GM19438 (cell line): ENCODE data around the gene ZNF268.
"Not testable (repeated sequence)": the region's sequence is repeated elsewhere in the genome, so short reads cannot be mapped to it uniquely, and the experiment has no call there.

Experiments
- ATAC-seq: cut with Tn5 transposase; IDR thresholded peaks from one replicate; pipeline ENCODE4 v1.9.1; 2021; ENCODE audit warnings: low read depth; ENCODE audit not compliant: unreplicated experiment

ZNF268 gene

DNA sequence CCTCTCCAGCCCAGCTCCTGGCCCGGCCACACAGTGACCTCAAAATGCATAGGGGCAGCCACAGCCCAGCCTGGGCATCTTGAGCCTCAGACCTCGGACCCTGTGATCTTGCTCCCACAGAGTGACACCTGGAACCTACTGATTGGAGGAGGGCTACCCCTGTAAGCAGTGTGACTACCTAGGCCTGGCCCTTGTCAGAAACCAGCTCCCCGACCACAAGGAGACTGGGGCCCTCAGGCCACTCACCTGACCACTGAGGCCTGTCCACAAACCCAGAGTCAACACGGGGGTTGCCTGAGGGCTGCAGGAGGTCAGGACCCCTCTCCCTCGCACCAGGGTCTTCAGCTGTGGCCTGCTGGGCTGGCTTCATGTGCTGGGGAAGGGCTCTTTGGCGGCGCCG is 45.4 kb downstream of the ZNF268 start:
- ATAC-seq: no peak

DNA sequence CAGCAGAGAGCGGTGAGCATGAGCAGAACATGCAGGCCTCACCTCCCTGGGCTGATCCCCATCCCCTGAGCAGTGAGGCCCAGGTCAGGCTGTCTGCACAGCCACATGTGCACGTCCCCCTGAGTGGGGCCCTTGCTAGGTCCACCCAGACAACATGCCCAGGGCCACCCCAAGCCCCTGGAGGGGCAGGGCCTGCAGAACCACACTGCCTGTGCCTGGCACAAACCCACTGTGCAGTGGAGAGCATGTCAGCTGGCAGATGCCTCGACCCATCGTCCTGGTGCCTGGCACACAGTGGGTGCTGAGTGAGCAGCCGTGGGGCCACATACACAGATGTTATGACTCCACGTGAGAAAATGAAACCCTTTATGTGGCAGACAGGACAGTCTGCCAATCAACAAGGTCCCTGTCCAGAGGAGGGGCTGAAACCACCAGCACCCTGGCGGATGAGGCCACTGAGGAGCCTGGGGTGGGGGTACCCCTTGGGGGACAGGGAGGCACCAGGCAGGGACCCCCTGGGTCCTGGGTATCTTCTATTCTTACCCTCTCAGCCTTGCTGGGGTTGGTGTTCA is 46.1 kb downstream of the ZNF268 start:
- ATAC-seq: no peak

DNA sequence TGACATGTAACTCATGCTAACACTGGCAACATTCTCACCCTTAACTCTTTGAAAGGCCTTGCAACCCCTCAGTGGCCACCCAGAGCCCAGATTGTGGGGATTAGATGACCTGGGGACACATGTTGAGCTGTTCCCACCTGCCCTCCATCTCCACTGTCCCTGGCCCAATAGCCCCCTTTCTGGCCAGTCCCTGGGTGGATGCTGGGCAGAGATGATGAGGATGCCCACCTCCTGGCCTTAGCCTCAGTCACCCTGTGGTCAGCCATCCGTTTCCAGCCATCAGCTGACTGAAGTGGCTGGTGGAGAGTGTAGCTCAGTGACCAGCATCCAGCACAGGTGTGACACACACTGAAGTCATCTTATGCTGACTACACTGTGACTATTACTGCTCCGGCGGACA is 49.7 kb downstream of the ZNF268 start:
- ATAC-seq: no peak

DNA sequence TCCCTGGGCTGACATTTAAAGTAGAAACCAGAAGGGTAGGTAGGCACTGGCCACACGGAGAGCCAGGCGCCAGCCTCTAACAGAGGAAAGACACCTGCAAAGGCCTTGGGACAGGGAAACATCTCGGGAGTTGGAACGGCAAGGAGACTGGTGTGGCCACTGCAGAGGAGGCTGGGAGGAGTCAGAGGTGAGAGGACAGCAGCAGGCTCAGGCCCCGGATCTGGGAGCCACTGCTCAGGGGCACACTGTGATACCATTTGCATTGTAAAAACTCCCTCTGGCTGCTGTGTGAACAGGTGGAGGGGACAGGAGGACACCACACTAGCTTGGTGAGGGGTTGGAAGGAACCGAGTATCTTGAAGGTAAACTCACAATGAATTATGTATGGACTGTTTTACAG is 51.7 kb downstream of the ZNF268 start:
- no peak for ATAC-seq

DNA sequence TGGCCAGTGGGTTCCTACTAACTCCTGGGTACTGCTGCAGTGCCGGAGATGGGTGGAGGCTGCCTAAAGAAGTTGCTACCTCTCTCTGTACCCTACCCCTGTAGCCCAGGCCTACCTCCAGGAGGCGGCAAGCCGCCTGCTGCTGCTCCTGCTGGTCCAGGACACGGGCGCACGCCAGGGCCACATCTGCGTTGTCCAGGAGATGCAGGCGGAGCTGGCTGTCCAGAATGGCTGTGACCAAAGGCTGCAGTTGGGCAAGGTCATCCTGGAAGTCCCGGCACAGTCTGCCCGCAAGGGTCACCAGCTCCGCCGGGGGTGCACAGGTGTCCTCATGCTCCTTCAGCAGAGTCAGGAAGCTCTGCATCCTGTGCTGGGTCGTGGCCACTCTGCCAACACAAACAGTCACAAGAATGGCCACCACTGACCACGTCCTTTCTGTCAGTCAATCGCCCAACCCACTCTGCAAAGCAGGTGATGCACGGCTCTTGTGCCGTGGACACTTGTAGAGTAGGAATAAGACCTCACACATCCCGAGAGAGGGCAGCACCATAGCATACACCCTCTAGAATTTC is 52.8 kb downstream of the ZNF268 start:
- no peak for ATAC-seq

DNA sequence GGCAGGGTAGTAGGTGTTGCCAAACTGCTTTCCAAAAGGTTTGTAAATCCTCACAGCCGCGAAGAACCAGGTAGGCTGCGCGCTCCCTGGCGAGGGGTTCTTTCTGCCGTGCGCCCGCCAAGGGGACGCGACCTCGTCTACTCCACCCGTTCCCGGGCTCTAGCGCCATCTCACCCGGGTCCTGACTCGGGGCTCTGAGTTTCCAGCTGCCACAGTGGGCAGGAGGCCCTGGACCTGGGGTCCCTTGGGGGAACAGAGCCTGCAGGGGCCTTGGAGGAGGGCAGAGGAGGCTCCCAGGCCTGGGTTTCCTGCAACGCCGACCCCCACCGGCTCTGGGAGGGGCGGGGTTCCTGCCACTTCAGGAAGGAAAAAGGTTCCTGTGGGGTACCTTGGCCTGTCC is 53.7 kb downstream of the ZNF268 start:
- no peak for ATAC-seq

- no peak for ATAC-seq
Observed at GRCh38 chr12:133235401-133236112, 54.3 kb downstream of the ZNF268 start, which contains the start of gene ANHX. Gene ANHX, minus strand, starts transcription at chr12:133235877. Its CDS starts 1,521 bp downstream, at chr12:133234356.

DNA sequence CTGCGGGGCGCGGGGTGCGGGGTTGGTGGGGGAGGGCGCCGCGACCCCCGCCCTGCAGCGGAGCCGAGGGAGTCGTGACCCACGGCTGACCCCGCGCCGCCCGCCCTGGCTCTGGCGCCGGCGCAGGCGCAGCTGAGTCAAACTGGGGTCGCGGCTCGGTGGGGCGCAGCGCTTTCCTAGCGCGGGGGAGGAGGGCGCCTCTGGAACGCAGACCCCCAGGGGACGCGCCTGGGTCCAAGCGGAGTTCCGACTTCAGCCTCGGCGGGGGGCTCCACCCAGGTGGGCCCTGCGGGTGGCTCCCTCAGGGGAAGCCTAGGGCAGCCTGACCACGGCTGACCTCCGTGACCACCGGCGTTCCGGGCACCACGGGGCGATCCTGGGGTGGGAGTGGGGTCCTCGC is 54.8 kb downstream of the ZNF268 start:
- no peak for ATAC-seq

- no peak for ATAC-seq
Observed at GRCh38 chr12:133236556-133236955, 55.3 kb downstream of the ZNF268 start.

GRCh38 chr12:133251732-133252131 is 70.4 kb downstream of the ZNF268 start:
- ATAC-seq: no peak

GRCh38 chr12:133255833-133256232 is 74.5 kb downstream of the ZNF268 start:
- ATAC-seq: not testable (repeated sequence)

GRCh38 chr12:133256321-133256720 is 75.0 kb downstream of the ZNF268 start:
- ATAC-seq: no peak

DNA sequence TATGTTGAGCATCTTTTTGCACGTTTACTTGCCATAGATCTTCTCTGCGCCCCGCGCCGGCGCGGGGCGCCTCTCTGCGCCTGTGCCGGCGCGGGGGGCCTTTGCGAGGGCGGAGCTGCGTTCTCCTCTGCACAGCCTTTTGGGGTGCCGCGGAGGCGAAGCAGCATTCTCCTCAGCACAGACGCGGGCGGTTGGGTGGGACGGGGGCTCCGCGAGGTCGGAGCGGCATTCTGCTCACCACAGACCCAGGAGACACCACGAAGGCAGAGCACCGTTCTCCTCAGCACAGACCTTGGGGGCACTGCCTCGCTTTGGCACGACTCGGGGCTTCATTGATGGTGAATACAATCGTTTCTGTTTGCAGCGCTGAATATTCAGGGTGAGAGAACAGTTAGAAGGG is 82.9 kb downstream of the ZNF268 start:
- ATAC-seq: no peak
